Effector memory CD4-positive, alpha-beta T cell (primary cell): ENCODE results near the gene ANGPTL7.
"Not testable (repeated sequence)": the region's sequence is repeated elsewhere in the genome, so short reads cannot be mapped to it uniquely, and the experiment has no call there.

ENCODE experiments used
- DNase-seq, 3 donors: peaks; one replicate each; pipeline ENCODE4 v3.0.0-alpha.2; 2020
- H3K27ac ChIP-seq: 2 replicates; pipeline ENCODE4 v1.7.0; 2013; ENCODE audit warnings: mild to moderate bottlenecking, low read length, moderate library complexity; ENCODE audit not compliant: insufficient read depth, poor library complexity, severe bottlenecking
- H3K27me3 ChIP-seq: replicated peaks from 2 replicates; pipeline ENCODE4 v1.7.0; 2013; ENCODE audit warnings: mild to moderate bottlenecking, low read length; ENCODE audit not compliant: insufficient read depth, control insufficient read depth, poor library complexity, severe bottlenecking
- H3K36me3 ChIP-seq: 2 replicates; pipeline ENCODE4 v1.7.0; 2013; ENCODE audit warnings: mild to moderate bottlenecking, low read length, moderate library complexity; ENCODE audit not compliant: control insufficient read depth, insufficient read depth
- H3K4me1 ChIP-seq: 2 replicates; pipeline ENCODE4 v1.7.0; 2013; ENCODE audit warnings: low read length, mild to moderate bottlenecking; ENCODE audit not compliant: control insufficient read depth, insufficient read depth, poor library complexity, severe bottlenecking
- H3K4me3 ChIP-seq: 2 replicates; pipeline ENCODE4 v1.7.0; 2013; ENCODE audit warnings: low read length, low read depth, mild to moderate bottlenecking; ENCODE audit not compliant: insufficient read depth, poor library complexity, severe bottlenecking
- H3K9me3 ChIP-seq: 2 replicates; pipeline ENCODE4 v1.7.0; 2013; ENCODE audit warnings: mild to moderate bottlenecking, low read length, moderate library complexity; ENCODE audit not compliant: control insufficient read depth

ANGPTL7 gene

GRCh38 chr1:11151826-11152612, 37.1 kb upstream of the ANGPTL7 start:
- H3K4me1 ChIP-seq = no peaks in the 10 kb centered on the region
- H3K36me3 ChIP-seq = peaks cover 64% of the 10 kb centered on the region
- H3K9me3 ChIP-seq = no peaks in the 10 kb centered on the region
- no peaks in the 10 kb centered on the region for H3K27me3 ChIP-seq
- H3K4me3 ChIP-seq = no peak overlapping the region
- no peak overlapping the region for H3K27ac ChIP-seq
- no peak for DNase-seq

- H3K36me3 ChIP-seq = peaks cover 66% of the 10 kb centered on the region
Measured at GRCh38 chr1:11152755-11153154, 36.4 kb upstream of the ANGPTL7 start.

GRCh38 chr1:11153184-11153583, 36.0 kb upstream of the ANGPTL7 start:
- H3K4me1 ChIP-seq = no peaks in the 10 kb centered on the region
- H3K27ac ChIP-seq = no peak overlapping the region
- no peaks in the 10 kb centered on the region for H3K9me3 ChIP-seq
- no peak for DNase-seq
- no peak overlapping the region for H3K4me3 ChIP-seq
- H3K36me3 ChIP-seq = peaks cover 64% of the 10 kb centered on the region
- H3K27me3 ChIP-seq = no peaks in the 10 kb centered on the region

More at GRCh38 chr1:11152755-11153154, 36.4 kb upstream of the ANGPTL7 start:
- Histone ChIP-seq H3K4me3 (no peak overlapping the region), H3K27me3 (no peaks in the 10 kb centered on the region), H3K27ac (no peak overlapping the region), H3K9me3 (no peaks in the 10 kb centered on the region), H3K4me1 (no peaks in the 10 kb centered on the region)
- no peak for DNase-seq

- peaks cover 45% of the 10 kb centered on the region for H3K36me3 ChIP-seq
Measured at GRCh38 chr1:11156441-11156840, 32.7 kb upstream of the ANGPTL7 start.

GRCh38 chr1:11156963-11157362, 32.2 kb upstream of the ANGPTL7 start:
- Histone ChIP-seq H3K9me3 (no peaks in the 10 kb centered on the region), H3K36me3 (peaks cover 45% of the 10 kb centered on the region), H3K4me3 (no peak overlapping the region), H3K4me1 (no peaks in the 10 kb centered on the region), H3K27me3 (no peaks in the 10 kb centered on the region), H3K27ac (no peak overlapping the region)
- no peak for DNase-seq

More at GRCh38 chr1:11156441-11156840, 32.7 kb upstream of the ANGPTL7 start:
- H3K4me3 ChIP-seq = no peak overlapping the region
- H3K4me1 ChIP-seq = no peaks in the 10 kb centered on the region
- no peaks in the 10 kb centered on the region for H3K27me3 ChIP-seq
- no peak for DNase-seq
- H3K9me3 ChIP-seq = no peaks in the 10 kb centered on the region
- H3K27ac ChIP-seq = no peak overlapping the region

- peaks cover 42% of the 10 kb centered on the region for H3K36me3 ChIP-seq
- no peak overlapping the region for H3K27ac ChIP-seq
- H3K4me1 ChIP-seq = no peaks in the 10 kb centered on the region
- no peak for DNase-seq
- H3K27me3 ChIP-seq = no peaks in the 10 kb centered on the region
- no peaks in the 10 kb centered on the region for H3K9me3 ChIP-seq
- H3K4me3 ChIP-seq = no peak overlapping the region
Measured at GRCh38 chr1:11157394-11157793, 31.8 kb upstream of the ANGPTL7 start.

GRCh38 chr1:11157867-11158266, 31.3 kb upstream of the ANGPTL7 start:
- H3K27ac ChIP-seq = no peak overlapping the region

GRCh38 chr1:11158291-11158690, 30.9 kb upstream of the ANGPTL7 start:
- no peaks in the 10 kb centered on the region for H3K4me1 ChIP-seq
- H3K4me3 ChIP-seq = no peak overlapping the region
- H3K27ac ChIP-seq = no peak overlapping the region
- no peak for DNase-seq
- H3K27me3 ChIP-seq = no peaks in the 10 kb centered on the region
- no peaks in the 10 kb centered on the region for H3K9me3 ChIP-seq
- peaks cover 35% of the 10 kb centered on the region for H3K36me3 ChIP-seq

More at GRCh38 chr1:11157867-11158266, 31.3 kb upstream of the ANGPTL7 start:
- Histone ChIP-seq H3K4me3 (no peak overlapping the region), H3K4me1 (no peaks in the 10 kb centered on the region), H3K36me3 (peaks cover 37% of the 10 kb centered on the region), H3K9me3 (no peaks in the 10 kb centered on the region), H3K27me3 (no peaks in the 10 kb centered on the region)
- DNase-seq = no peak

- H3K36me3 ChIP-seq = peaks cover 32% of the 10 kb centered on the region
- no peak for DNase-seq
- no peaks in the 10 kb centered on the region for H3K27me3 ChIP-seq
- H3K4me3 ChIP-seq = no peak overlapping the region
- no peak overlapping the region for H3K27ac ChIP-seq
- H3K4me1 ChIP-seq = no peaks in the 10 kb centered on the region
- no peaks in the 10 kb centered on the region for H3K9me3 ChIP-seq
Measured at GRCh38 chr1:11158720-11159321, 30.3 kb upstream of the ANGPTL7 start.

- DNase-seq, H3K9me3 ChIP-seq, H3K27me3 ChIP-seq, H3K27ac ChIP-seq, H3K4me3 ChIP-seq, H3K4me1 ChIP-seq: not testable (repeated sequence)
- H3K36me3 ChIP-seq = peaks cover 13% of the 10 kb centered on the region
Measured at GRCh38 chr1:11162752-11163151, 26.4 kb upstream of the ANGPTL7 start.
